Measurements from ENCODE around the gene RABL3.

GRCh38 chr3:120730576-120731542, 11.5 kb downstream of the RABL3 start:
- TF ChIP-seq, protein P1, sequence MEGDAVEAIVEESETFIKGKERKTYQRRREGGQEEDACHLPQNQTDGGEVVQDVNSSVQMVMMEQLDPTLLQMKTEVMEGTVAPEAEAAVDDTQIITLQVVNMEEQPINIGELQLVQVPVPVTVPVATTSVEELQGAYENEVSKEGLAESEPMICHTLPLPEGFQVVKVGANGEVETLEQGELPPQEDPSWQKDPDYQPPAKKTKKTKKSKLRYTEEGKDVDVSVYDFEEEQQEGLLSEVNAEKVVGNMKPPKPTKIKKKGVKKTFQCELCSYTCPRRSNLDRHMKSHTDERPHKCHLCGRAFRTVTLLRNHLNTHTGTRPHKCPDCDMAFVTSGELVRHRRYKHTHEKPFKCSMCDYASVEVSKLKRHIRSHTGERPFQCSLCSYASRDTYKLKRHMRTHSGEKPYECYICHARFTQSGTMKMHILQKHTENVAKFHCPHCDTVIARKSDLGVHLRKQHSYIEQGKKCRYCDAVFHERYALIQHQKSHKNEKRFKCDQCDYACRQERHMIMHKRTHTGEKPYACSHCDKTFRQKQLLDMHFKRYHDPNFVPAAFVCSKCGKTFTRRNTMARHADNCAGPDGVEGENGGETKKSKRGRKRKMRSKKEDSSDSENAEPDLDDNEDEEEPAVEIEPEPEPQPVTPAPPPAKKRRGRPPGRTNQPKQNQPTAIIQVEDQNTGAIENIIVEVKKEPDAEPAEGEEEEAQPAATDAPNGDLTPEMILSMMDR (conservative IDR thresholded peaks at IDR 0.05 in 1 of 2, IDR thresholded peaks at IDR 0.05 in 1 of 2; ENCODE audit: low read depth in 1 of 2, low read length in 2 of 2) = no peak
- no peak for TF ChIP-seq EZH2 (IDR thresholded peaks at IDR 0.05; ENCODE audit: low read length, missing control alignments)

Data from fibroblast of lung (primary cell).